ENCODE measurements around the gene IQSEC1. TPM values are rescaled to one million over a fixed set of nuclear protein-coding genes. Genes with fewer than 3 reads are reported as not detected.

Gene IQSEC1
- total RNA-seq, 1 donor from 2014 or later = 27.1 TPM

DNA sequence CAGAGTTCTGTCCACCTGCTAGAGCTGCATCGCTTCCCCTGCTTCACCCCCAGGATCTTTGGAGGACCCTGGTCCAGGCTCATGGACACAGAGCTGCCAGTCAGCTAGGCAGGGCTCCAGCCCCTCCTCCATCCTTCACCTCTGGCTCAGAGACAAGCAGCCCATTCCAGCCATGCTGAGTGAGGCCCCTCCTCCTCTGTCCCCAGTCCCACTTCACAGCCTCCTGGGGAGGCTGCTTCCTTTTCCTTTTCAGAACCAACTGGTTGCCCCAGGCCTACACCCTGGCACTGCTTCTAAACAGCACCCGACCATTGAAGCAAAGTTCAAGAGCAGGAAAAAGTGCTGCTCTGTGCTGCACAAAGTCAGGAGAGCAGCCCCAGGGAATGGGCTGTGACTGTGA lies 22.2 kb downstream of the IQSEC1 start:
- Histone ChIP-seq H3K9ac (ENCODE audit: low read depth in 1 of 3, low read length in 3 of 3) (no peak overlapping the region), H3K36me3 (ENCODE audit: control insufficient read depth in 3 of 3, insufficient read depth in 3 of 3, low read length in 3 of 3) (no peaks in the 10 kb centered on the region), H3K4me3 (ENCODE audit: low read length in 3 of 3) (no peak overlapping the region), H3K4me1 (ENCODE audit: control insufficient read depth in 3 of 3, insufficient read depth in 3 of 3, low read length in 3 of 3) (no peaks in the 10 kb centered on the region), H3K27me3 (ENCODE audit: control insufficient read depth in 3 of 3, insufficient read depth in 3 of 3, low read length in 3 of 3) (peaks cover 0 to 3% (median 0%) of the 10 kb centered on the region in 3 donors), H3K9me3 (ENCODE audit: control insufficient read depth in 3 of 3, low read length in 3 of 3) (no peaks in the 10 kb centered on the region), H3K27ac (ENCODE audit: low read depth, low read length) (no peak overlapping the region)

DNA sequence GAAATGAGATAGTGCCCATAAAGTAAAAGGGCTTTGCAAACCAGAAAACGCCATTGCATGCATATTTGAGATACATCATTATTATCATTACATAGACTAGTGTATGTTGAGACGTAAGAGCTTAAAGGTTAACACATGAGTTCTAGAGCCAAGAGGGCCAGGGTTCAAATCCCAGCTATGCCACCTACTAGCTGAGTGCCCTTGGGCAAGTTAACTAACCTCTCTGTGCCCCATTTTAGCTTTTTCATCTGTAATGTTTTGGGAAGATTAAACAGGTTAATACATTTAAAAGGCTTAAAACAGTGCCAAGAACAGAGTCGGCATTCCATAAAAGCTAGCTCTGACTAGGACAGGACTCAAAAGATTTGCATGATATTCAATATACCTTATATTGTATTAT lies 22.8 kb downstream of the IQSEC1 start:
- H3K4me3 ChIP-seq (ENCODE audit: low read length in 3 of 3) = no peak overlapping the region
- peaks cover 0 to 3% (median 0%) of the 10 kb centered on the region in 3 donors for H3K27me3 ChIP-seq (ENCODE audit: control insufficient read depth in 3 of 3, insufficient read depth in 3 of 3, low read length in 3 of 3)
- no peaks in the 10 kb centered on the region for H3K4me1 ChIP-seq (ENCODE audit: control insufficient read depth in 3 of 3, insufficient read depth in 3 of 3, low read length in 3 of 3)
- H3K27ac ChIP-seq (ENCODE audit: low read depth, low read length) = no peak overlapping the region
- H3K36me3 ChIP-seq (ENCODE audit: control insufficient read depth in 3 of 3, insufficient read depth in 3 of 3, low read length in 3 of 3) = no peaks in the 10 kb centered on the region
- H3K9me3 ChIP-seq (ENCODE audit: control insufficient read depth in 3 of 3, low read length in 3 of 3) = no peaks in the 10 kb centered on the region
- H3K9ac ChIP-seq (ENCODE audit: low read depth in 1 of 3, low read length in 3 of 3) = no peak overlapping the region

DNA sequence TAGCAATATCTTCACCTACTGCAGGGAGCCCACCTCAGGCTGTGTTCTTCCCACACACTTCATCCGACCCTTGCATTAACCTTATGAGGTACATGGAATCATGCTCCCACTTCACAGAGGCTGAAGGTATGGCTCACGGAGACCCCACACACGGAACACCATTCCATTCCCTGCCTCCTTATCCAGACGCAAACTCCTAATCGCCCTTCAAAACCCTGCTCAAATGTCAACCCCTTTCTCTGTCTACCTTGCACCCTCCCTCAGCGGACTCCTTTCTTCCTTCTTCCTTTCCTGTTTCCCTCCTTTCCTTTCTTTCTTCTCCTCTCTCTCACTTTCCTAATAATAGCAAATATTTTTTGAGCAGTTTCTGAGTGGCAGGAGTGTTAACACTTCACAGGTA lies 23.8 kb downstream of the IQSEC1 start:
- no peaks in the 10 kb centered on the region for H3K4me1 ChIP-seq (ENCODE audit: control insufficient read depth in 3 of 3, insufficient read depth in 3 of 3, low read length in 3 of 3)
- H3K27me3 ChIP-seq (ENCODE audit: control insufficient read depth in 3 of 3, insufficient read depth in 3 of 3, low read length in 3 of 3) = peaks cover 0 to under 1% (median 0%) of the 10 kb centered on the region in 3 donors
- H3K36me3 ChIP-seq (ENCODE audit: control insufficient read depth in 3 of 3, insufficient read depth in 3 of 3, low read length in 3 of 3) = no peaks in the 10 kb centered on the region
- H3K27ac ChIP-seq (ENCODE audit: low read depth, low read length) = no peak overlapping the region
- no peak overlapping the region for H3K9ac ChIP-seq (ENCODE audit: low read depth in 1 of 3, low read length in 3 of 3)
- no peaks in the 10 kb centered on the region for H3K9me3 ChIP-seq (ENCODE audit: control insufficient read depth in 3 of 3, low read length in 3 of 3)
- H3K4me3 ChIP-seq (ENCODE audit: low read length in 3 of 3) = no peak overlapping the region

DNA sequence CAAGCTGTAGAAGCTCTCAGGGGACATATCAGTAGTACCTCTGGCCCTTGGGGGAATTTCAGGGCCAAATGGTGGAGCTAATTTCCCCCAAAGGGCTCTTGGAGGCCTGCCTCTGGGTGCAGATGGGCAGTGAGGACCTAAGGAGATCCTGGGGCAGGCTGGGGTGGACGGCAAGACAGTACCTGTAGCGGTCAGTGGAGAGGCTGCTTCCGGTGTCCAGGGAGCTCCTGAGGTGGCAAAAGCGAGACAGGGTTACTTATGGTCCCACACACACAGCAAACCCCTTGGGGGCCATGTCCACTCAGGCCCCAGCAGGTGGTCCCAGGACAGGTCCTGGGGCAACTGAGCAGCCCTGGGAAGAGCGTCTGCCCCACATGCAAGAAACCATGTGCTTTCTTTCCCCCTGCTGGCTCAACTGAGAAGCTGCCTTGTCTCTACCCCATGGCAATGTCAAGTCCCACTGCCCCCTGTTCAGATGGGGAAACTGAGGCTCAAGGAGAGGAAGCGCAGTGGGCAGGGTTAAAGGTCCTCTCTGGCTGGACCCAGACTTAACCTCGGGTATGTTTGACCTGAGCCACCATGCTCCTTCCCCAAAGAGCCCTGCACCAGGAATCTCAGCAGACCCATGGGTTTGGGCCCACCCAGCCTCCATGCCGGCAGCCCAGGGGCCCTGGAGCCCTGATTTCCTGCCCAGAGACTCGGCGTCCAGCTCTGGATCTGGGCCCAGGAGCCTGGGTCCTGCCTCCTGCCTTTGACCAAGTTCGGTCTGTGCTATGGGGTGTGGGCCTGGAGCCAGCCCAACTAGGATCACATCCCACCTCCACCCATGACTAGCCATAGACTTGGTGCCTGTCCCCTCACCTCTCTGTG lies 25.7 kb downstream of the IQSEC1 start:
- Histone ChIP-seq H3K9me3 (ENCODE audit: control insufficient read depth in 3 of 3, low read length in 3 of 3) (no peaks in the 10 kb centered on the region), H3K36me3 (ENCODE audit: control insufficient read depth in 3 of 3, insufficient read depth in 3 of 3, low read length in 3 of 3) (no peaks in the 10 kb centered on the region), H3K9ac (ENCODE audit: low read depth in 1 of 3, low read length in 3 of 3) (no peak overlapping the region), H3K27me3 (ENCODE audit: control insufficient read depth in 3 of 3, insufficient read depth in 3 of 3, low read length in 3 of 3) (no peaks in the 10 kb centered on the region), H3K4me3 (ENCODE audit: low read length in 3 of 3) (no peak overlapping the region), H3K4me1 (ENCODE audit: control insufficient read depth in 3 of 3, insufficient read depth in 3 of 3, low read length in 3 of 3) (no peaks in the 10 kb centered on the region), H3K27ac (ENCODE audit: low read depth, low read length) (no peak overlapping the region)

DNA sequence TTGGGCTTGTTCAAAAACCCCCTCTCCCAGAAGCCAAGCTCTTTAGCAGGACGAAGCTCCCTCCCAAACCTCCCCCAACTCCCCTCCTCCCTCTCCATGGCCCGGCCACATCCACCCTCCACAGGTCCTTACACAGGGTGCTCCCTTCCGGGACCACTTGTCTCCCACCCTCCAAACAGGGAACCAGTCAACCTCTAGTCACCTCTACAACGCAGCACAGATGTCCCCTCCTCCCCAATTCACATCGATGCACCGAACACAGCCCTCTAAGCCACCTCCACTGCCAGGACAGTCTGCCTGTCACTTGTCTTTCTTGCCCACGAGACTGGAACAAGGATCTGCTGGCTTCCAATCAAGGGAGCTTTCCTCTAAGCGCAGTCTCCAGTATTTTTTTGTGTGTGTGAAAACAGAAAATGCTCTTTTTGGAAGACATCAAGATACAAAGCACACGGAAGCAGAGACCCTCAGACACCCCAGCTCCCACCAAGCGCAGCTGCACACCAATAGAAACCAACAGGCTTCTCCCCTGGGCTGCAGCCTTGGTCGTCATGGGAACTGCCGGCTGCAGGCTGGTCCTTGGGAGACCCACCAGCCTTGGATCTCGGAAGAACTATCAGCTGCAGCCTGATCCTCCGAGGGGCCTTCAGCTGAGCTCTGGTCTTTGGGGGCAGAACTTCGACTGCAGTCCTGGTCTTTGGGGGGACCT lies 26.5 kb downstream of the IQSEC1 start:
- peak overlapping the region in 1 of 3 donors; percentile 25 for H3K9ac ChIP-seq (ENCODE audit: low read depth in 1 of 3, low read length in 3 of 3)
- H3K27ac ChIP-seq (ENCODE audit: low read depth, low read length) = no peak overlapping the region
- no peaks in the 10 kb centered on the region for H3K27me3 ChIP-seq (ENCODE audit: control insufficient read depth in 3 of 3, insufficient read depth in 3 of 3, low read length in 3 of 3)
- no peak overlapping the region for H3K4me3 ChIP-seq (ENCODE audit: low read length in 3 of 3)
- no peaks in the 10 kb centered on the region for H3K36me3 ChIP-seq (ENCODE audit: control insufficient read depth in 3 of 3, insufficient read depth in 3 of 3, low read length in 3 of 3)
- H3K9me3 ChIP-seq (ENCODE audit: control insufficient read depth in 3 of 3, low read length in 3 of 3) = no peaks in the 10 kb centered on the region
- no peaks in the 10 kb centered on the region for H3K4me1 ChIP-seq (ENCODE audit: control insufficient read depth in 3 of 3, insufficient read depth in 3 of 3, low read length in 3 of 3)

DNA sequence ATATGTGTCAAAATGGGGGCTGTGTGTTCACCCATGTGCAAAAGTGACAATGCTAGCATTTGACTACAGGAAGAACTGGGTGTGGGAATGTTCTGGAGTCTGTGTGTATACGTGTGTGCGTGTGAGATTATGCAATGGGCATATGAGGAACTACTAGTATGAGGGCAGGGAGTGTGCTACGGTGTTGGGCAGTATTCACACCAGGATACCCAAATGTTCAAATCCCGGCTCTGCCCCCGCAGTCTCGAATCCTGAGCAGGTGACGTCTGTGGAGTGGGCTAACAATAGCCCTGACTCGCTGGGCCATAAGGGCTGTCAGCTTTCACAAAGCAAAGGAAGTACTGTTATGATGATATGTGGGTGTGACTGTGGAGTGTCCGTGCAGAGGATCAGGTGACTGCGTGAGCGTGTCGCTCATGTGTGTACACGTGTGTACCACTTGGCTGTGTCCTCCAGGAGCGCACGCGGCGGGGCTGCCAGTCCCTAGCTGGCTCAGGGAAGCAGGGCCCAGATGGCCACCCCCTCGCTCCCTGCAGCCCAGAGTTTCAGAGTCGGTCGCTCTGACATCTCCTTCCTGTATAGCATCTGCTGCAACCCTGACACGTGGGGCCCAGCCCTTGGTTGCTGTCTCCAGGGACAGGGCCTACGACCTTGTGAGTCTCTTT lies 27.2 kb downstream of the IQSEC1 start:
- no peak overlapping the region for H3K9ac ChIP-seq (ENCODE audit: low read depth in 1 of 3, low read length in 3 of 3)
- H3K27me3 ChIP-seq (ENCODE audit: control insufficient read depth in 3 of 3, insufficient read depth in 3 of 3, low read length in 3 of 3) = no peaks in the 10 kb centered on the region
- no peaks in the 10 kb centered on the region for H3K36me3 ChIP-seq (ENCODE audit: control insufficient read depth in 3 of 3, insufficient read depth in 3 of 3, low read length in 3 of 3)
- H3K4me3 ChIP-seq (ENCODE audit: low read length in 3 of 3) = no peak overlapping the region
- no peaks in the 10 kb centered on the region for H3K9me3 ChIP-seq (ENCODE audit: control insufficient read depth in 3 of 3, low read length in 3 of 3)
- no peak overlapping the region for H3K27ac ChIP-seq (ENCODE audit: low read depth, low read length)
- H3K4me1 ChIP-seq (ENCODE audit: control insufficient read depth in 3 of 3, insufficient read depth in 3 of 3, low read length in 3 of 3) = no peaks in the 10 kb centered on the region

DNA sequence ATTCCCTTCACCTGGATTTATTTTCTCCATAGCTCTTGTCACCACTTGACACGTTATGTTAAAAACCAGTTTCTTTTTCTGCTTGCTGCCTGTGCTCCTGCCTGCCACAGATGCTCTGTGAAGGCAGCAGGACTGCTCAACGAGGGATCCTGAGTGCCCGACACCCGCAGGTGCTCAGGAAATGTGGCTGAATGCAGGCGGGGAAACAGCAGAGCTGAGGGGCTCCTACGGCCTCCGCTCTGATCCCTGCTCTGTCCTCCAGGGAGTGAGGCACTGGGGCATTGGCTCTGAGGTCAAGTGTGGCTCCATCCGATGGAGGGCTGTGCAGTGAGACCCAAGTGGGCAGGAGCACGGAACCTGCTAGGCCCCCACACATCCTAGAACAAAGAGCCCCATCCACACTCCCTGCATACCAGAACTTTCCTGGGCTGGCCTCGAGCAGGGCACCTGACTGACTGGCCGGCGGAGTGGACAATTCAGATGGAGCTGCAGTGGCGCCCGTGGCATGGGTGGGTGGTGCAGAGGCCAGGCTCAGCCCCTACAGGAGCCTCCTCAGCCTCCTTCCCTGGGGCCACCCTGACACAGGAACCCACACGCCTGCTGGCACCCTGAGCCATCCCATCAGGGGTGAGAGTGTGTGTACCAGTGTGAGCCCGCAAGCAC lies 27.9 kb downstream of the IQSEC1 start:
- Histone ChIP-seq H3K9me3 (ENCODE audit: control insufficient read depth in 3 of 3, low read length in 3 of 3) (no peaks in the 10 kb centered on the region), H3K4me3 (ENCODE audit: low read length in 3 of 3) (no peak overlapping the region), H3K27me3 (ENCODE audit: control insufficient read depth in 3 of 3, insufficient read depth in 3 of 3, low read length in 3 of 3) (no peaks in the 10 kb centered on the region), H3K27ac (ENCODE audit: low read depth, low read length) (no peak overlapping the region), H3K4me1 (ENCODE audit: control insufficient read depth in 3 of 3, insufficient read depth in 3 of 3, low read length in 3 of 3) (no peaks in the 10 kb centered on the region), H3K36me3 (ENCODE audit: control insufficient read depth in 3 of 3, insufficient read depth in 3 of 3, low read length in 3 of 3) (no peaks in the 10 kb centered on the region), H3K9ac (ENCODE audit: low read depth in 1 of 3, low read length in 3 of 3) (no peak overlapping the region)

DNA sequence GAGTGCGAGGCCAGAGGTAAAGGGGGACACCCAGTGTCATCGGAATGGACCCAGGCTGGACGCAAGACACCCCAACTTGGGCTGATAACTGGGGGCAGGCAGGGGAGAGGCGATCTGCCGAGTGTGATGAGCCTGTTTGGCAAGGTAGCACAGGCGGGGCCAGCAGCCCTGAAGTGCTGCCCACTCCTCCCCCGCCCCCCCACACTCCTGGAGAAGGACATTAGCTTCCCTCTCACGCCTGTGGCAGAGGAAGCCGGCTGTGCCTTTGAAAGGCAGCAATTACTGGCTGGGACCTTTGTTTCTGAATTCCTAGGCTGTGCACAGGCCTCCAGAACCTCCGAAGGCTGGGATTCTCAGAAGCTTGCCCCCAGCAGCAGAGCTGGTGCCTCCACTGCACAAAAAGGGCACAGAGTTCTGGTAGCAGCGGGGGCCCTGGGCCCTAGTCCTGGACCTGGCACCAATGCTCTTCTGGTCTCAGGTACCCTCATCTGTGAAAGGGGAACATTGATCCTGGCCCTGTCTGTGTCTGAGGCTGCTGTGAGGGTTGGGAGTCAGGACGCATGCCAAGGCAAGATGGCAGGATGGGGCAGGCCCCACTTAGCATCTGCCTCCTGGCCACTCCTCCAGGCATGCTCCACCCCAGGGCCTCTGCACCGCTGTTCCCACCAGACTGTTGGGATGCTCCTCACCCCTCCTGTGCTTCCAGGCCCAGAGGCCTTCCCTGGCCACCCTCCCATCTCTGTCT lies 28.6 kb downstream of the IQSEC1 start:
- Histone ChIP-seq H3K27ac (ENCODE audit: low read depth, low read length) (no peak overlapping the region), H3K9me3 (ENCODE audit: control insufficient read depth in 3 of 3, low read length in 3 of 3) (no peaks in the 10 kb centered on the region), H3K4me1 (ENCODE audit: control insufficient read depth in 3 of 3, insufficient read depth in 3 of 3, low read length in 3 of 3) (peaks cover 0 to 1% (median 0%) of the 10 kb centered on the region in 3 donors), H3K9ac (ENCODE audit: low read depth in 1 of 3, low read length in 3 of 3) (no peak overlapping the region), H3K27me3 (ENCODE audit: control insufficient read depth in 3 of 3, insufficient read depth in 3 of 3, low read length in 3 of 3) (no peaks in the 10 kb centered on the region), H3K36me3 (ENCODE audit: control insufficient read depth in 3 of 3, insufficient read depth in 3 of 3, low read length in 3 of 3) (no peaks in the 10 kb centered on the region), H3K4me3 (ENCODE audit: low read length in 3 of 3) (no peak overlapping the region)

DNA sequence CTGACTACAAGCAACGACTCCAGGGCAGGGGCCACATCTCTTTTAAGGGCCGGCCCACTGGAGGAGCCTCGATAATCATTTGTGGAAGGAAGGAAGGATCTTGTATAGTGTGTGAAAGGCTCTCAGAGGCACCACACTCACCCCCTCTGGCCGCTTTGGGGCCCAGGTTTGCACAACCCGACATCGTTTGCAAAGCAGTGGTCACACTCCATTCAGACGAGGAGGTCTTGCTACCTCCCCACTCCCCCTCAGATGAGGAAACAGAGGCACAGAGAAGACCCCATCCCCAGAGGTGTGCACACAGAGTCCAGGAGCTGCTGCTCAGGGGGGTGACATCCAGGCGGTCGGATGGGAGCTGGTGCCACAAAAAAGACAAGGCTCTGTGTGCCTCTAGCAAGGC lies 29.6 kb downstream of the IQSEC1 start:
- H3K27me3 ChIP-seq (ENCODE audit: control insufficient read depth in 3 of 3, insufficient read depth in 3 of 3, low read length in 3 of 3) = no peaks in the 10 kb centered on the region
- H3K4me1 ChIP-seq (ENCODE audit: control insufficient read depth in 3 of 3, insufficient read depth in 3 of 3, low read length in 3 of 3) = peaks cover 0 to 5% (median 0%) of the 10 kb centered on the region in 3 donors
- no peak overlapping the region for H3K27ac ChIP-seq (ENCODE audit: low read depth, low read length)
- no peak overlapping the region for H3K9ac ChIP-seq (ENCODE audit: low read depth in 1 of 3, low read length in 3 of 3)
- H3K4me3 ChIP-seq (ENCODE audit: low read length in 3 of 3) = no peak overlapping the region
- H3K9me3 ChIP-seq (ENCODE audit: control insufficient read depth in 3 of 3, low read length in 3 of 3) = no peaks in the 10 kb centered on the region
- no peaks in the 10 kb centered on the region for H3K36me3 ChIP-seq (ENCODE audit: control insufficient read depth in 3 of 3, insufficient read depth in 3 of 3, low read length in 3 of 3)
